Gastrocnemius medialis (tissue), 4 donors: ENCODE results near the gene DNM1. TPM values are rescaled to one million over a fixed set of nuclear protein-coding genes. Genes with fewer than 3 reads are reported as not detected.

Source experiments
- ATAC-seq, 2 donors: fragments of 150-250 bp; one replicate each; pipeline ENCODE4 v1.9.1; 2016
- DNase-seq, 2 donors: peaks; one replicate each; pipeline ENCODE4 v3.0.0-alpha.2; 2019
- H3K27ac ChIP-seq, 4 donors: fragments of 200-600 bp; sonication (generic); 1 replicate in 1 of 4; 2 replicates in 3 of 4; pipeline ENCODE4 v1.5.1; 2016 to 2018; ENCODE audit warnings: mild to moderate bottlenecking in 2 of 4, moderate library complexity in 1 of 4
- H3K27me3 ChIP-seq, 3 donors: fragments of 200-600 bp; sonication (generic) in 2 of 3; 1 replicate in 1 of 3; 2 replicates in 2 of 3; pipeline versions ENCODE4 v1.5.1 to v1.6.0; 2016 to 2019; ENCODE audit warnings: mild to moderate bottlenecking in 1 of 3, moderate library complexity in 1 of 3
- H3K36me3 ChIP-seq, 2 donors: fragments of 200-600 bp; sonication (generic) in 1 of 2; one replicate each; pipeline ENCODE4 v1.5.1; 2017 to 2018
- H3K4me1 ChIP-seq, 2 donors: fragments of 200-600 bp; sonication (generic) in 1 of 2; one replicate each; pipeline ENCODE4 v1.5.1; 2016 to 2017; ENCODE audit warnings: mild to moderate bottlenecking in 2 of 2
- H3K4me3 ChIP-seq, 4 donors: fragments of 200-600 bp; sonication (generic) in 3 of 4; 1 replicate in 1 of 4; 2 replicates in 3 of 4; pipeline ENCODE4 v1.5.1; 2016 to 2019; ENCODE audit warnings: mild to moderate bottlenecking in 2 of 4
- H3K9me3 ChIP-seq, 3 donors: fragments of 200-600 bp; sonication (generic) in 2 of 3; 1 replicate in 1 of 3; 2 replicates in 2 of 3; pipeline ENCODE4 v1.5.1; 2016 to 2019
- CTCF ChIP-seq, 5 experiments: fragments of 450-650 bp in 3 of 5; fragments of 200-600 bp in 2 of 5; sonication (generic) in 2 of 5; IDR thresholded peaks in 4 of 5; conservative IDR thresholded peaks in 1 of 5; 1 replicate in 4 of 5; 2 replicates in 1 of 5; pipeline ENCODE4 v1.5.1; 2016 to 2019; ENCODE audit warnings: antibody characterized with exemption in 5 of 5, mild to moderate bottlenecking in 3 of 5, moderate library complexity in 3 of 5
- POLR2A ChIP-seq, 2 donors: fragments of 450-650 bp; IDR thresholded peaks; one replicate each; pipeline ENCODE4 v1.6.1; 2017; ENCODE audit warnings: antibody characterized with exemption in 2 of 2, mild to moderate bottlenecking in 2 of 2, moderate library complexity in 2 of 2
- in situ Hi-C, 4 donors: fragments of 200-750 bp; cut with MboI; loops; one replicate each; pipeline versions ENCODE4 v1.15.0 to v1.8.0; 2017; ENCODE audit warnings: low sequenced_read_pairs in 4 of 4
- intact Hi-C: fragments of 100-400 bp; cut with DNase I; formaldehyde crosslinking; loops from one replicate; pipeline ENCODE4 v1.15.1; 2023; ENCODE audit warnings: low total_unique reads
- total RNA-seq, 4 donors: library from RNA; depleted of rRNA; stranded (reverse); fragments of >200 nt; gene quantifications; one replicate each; pipeline versions ENCODE4 v1.1.0 to v1.2.3, GENCODE V29; 2016

Gene DNM1
- total RNA-seq, 4 donors from 2014 or later: 1.8 to 3.8 (median 2.0) TPM

- TF ChIP-seq CTCF (IDR thresholded peaks at IDR 0.05 in 4 of 5, conservative IDR thresholded peaks at IDR 0.05 in 1 of 5): no peak
- no peak for TF ChIP-seq POLR2A (IDR thresholded peaks at IDR 0.05)
- H3K27me3 ChIP-seq: no peaks in the 10 kb centered on the region
- intact Hi-C loops: no loop called here
- no peak overlapping the region for H3K27ac ChIP-seq
- peak overlapping the region in 1 of 4 donors; percentile 94 for H3K4me3 ChIP-seq
- DNase-seq (no peak), ATAC-seq (no peak)
- peaks cover 0 to 33% of the 10 kb centered on the region in 2 donors for H3K36me3 ChIP-seq
- H3K9me3 ChIP-seq: no peaks in the 10 kb centered on the region
- in situ Hi-C loops: no loop called here
- peaks cover 19 to 29% of the 10 kb centered on the region in 2 donors for H3K4me1 ChIP-seq
These were observed 71.1 kb downstream of the DNM1 start for GRCh38 chr9:128274245-128274644.

GRCh38 chr9:128275198-128276007, 72.2 kb downstream of the DNM1 start, which contains the start of gene GOLGA2:
Gene GOLGA2, minus strand, starts transcription at chr9:128276007. Its CDS starts 31 bp downstream, at chr9:128275976.
- in situ Hi-C loops (no loop called here), intact Hi-C loops (loop anchor here (1.0 to 2.0 kb wide), 2 partner anchors 47 to 64 kb away; partner anchors contain the start of genes COQ4 and TRUB2)
- TF ChIP-seq CTCF (IDR thresholded peaks at IDR 0.05 in 4 of 5, conservative IDR thresholded peaks at IDR 0.05 in 1 of 5) (no peak), POLR2A (IDR thresholded peaks at IDR 0.05) (no peak)
- no peaks in the 10 kb centered on the region for H3K9me3 ChIP-seq
- H3K4me3 ChIP-seq: peak within 1 kb of the TSS; percentile 85 to 99 (median 94)
- H3K36me3 ChIP-seq: peaks cover 0 to 33% of the 10 kb centered on the region in 2 donors
- H3K27ac ChIP-seq: peak within 1 kb of the TSS; percentile 91 to 93 (median 92)
- H3K27me3 ChIP-seq: no peaks in the 10 kb centered on the region
- DNase-seq: no peak
- peak; percentile 61 to 65 for ATAC-seq
- H3K4me1 ChIP-seq: peaks cover 19 to 29% of the 10 kb centered on the region in 2 donors

- in situ Hi-C loops: no loop called here
These were observed 72.9 kb downstream of the DNM1 start, which contains the start of gene SWI5 for GRCh38 chr9:128276008-128276573. Gene SWI5, plus strand, starts transcription at chr9:128276276.

More at GRCh38 chr9:128276008-128276573, 72.9 kb downstream of the DNM1 start, which contains the start of gene SWI5:
- H3K27ac ChIP-seq: peak within 1 kb of the TSS; percentile 91 to 93 (median 92)
- peaks cover 19 to 29% of the 10 kb centered on the region in 2 donors for H3K4me1 ChIP-seq
- TF ChIP-seq CTCF (IDR thresholded peaks at IDR 0.05 in 4 of 5, conservative IDR thresholded peaks at IDR 0.05 in 1 of 5): no peak
- TF ChIP-seq POLR2A (IDR thresholded peaks at IDR 0.05): peak; percentile 91 to 95
- no peaks in the 10 kb centered on the region for H3K9me3 ChIP-seq
- no peaks in the 10 kb centered on the region for H3K27me3 ChIP-seq
- DNase-seq (peak; percentile 100), ATAC-seq (peak; percentile 94 to 97)
- H3K4me3 ChIP-seq: peak within 1 kb of the TSS; percentile 85 to 99 (median 94)
- intact Hi-C loops: loop anchor here (1.0 to 2.0 kb wide), 2 partner anchors 47 to 63 kb away; partner anchors contain the start of genes COQ4 and TRUB2
- peaks cover 0 to 31% of the 10 kb centered on the region in 2 donors for H3K36me3 ChIP-seq
